GM18499 (cell line): ENCODE data around the gene PKM.

ENCODE experiments used
- ATAC-seq: cut with Tn5 transposase; IDR thresholded peaks from one replicate; pipeline ENCODE4 v1.9.1; 2021; ENCODE audit warnings: moderate number of reproducible peaks; ENCODE audit not compliant: insufficient read depth, unreplicated experiment

PKM gene

GRCh38 chr15:72202801-72203506 is 28.0 kb downstream of the PKM start:
- no peak for ATAC-seq

GRCh38 chr15:72202302-72202701 is 28.7 kb downstream of the PKM start:
- no peak for ATAC-seq

GRCh38 chr15:72201391-72201921 is 29.5 kb downstream of the PKM start:
- ATAC-seq, result no peak

- no peak for ATAC-seq
Observed at GRCh38 chr15:72200395-72201237, 30.4 kb downstream of the PKM start.

- no peak for ATAC-seq
Observed at GRCh38 chr15:72199721-72200212, 31.2 kb downstream of the PKM start.

GRCh38 chr15:72199205-72199515 is 31.8 kb downstream of the PKM start:
- no peak for ATAC-seq

- ATAC-seq, result no peak
Observed at GRCh38 chr15:72198356-72199204, 32.4 kb downstream of the PKM start.

GRCh38 chr15:72197460-72198355 is 33.3 kb downstream of the PKM start, which contains the start of gene GRAMD2A:
Gene GRAMD2A, minus strand, starts transcription at chr15:72197787.
- no peak for ATAC-seq

GRCh38 chr15:72197041-72197459 is 33.9 kb downstream of the PKM start:
- ATAC-seq, result no peak

GRCh38 chr15:72196409-72197040 is 34.5 kb downstream of the PKM start:
- no peak for ATAC-seq

- ATAC-seq, result no peak
Observed at GRCh38 chr15:72195101-72195511, 35.9 kb downstream of the PKM start.

GRCh38 chr15:72193836-72194396 is 37.1 kb downstream of the PKM start:
- no peak for ATAC-seq

GRCh38 chr15:72192416-72192815 is 38.6 kb downstream of the PKM start:
- ATAC-seq, result no peak

GRCh38 chr15:72189250-72189902 is 41.6 kb downstream of the PKM start:
- ATAC-seq, result no peak

GRCh38 chr15:72184165-72184811 is 46.7 kb downstream of the PKM start:
- ATAC-seq, result no peak

GRCh38 chr15:72183781-72184164 is 47.2 kb downstream of the PKM start:
- no peak for ATAC-seq

- no peak for ATAC-seq
Observed at GRCh38 chr15:72182673-72183072, 48.3 kb downstream of the PKM start.

- no peak for ATAC-seq
Observed at GRCh38 chr15:72182244-72182643, 48.7 kb downstream of the PKM start.
